WTC11 (cell line): ENCODE results near the gene SPI1. TPM values are rescaled to one million over a fixed set of nuclear protein-coding genes. Genes with fewer than 3 reads are reported as not detected.

Experiments used
- ATAC-seq: fragments of 200-7000 bp; cut with Tn5 transposase; 2 replicates; pipeline ENCODE4 v1.10.0; 2021; ENCODE audit warnings: mild to moderate bottlenecking, moderate library complexity
- CTCF ChIA-PET: fragments of 300-600 bp; sonication (Branson Sonifier 250); formaldehyde crosslinking; loops from one replicate; lab custom pipeline; 2021; ENCODE audit warnings: antibody characterized with exemption; lab: Charles Lee
- POLR2A ChIA-PET: fragments of 350-600 bp; sonication (Branson Sonifier 250); formaldehyde crosslinking; loops from one replicate; lab custom pipeline; 2021; ENCODE audit warnings: antibody characterized with exemption; lab: Charles Lee
- DNase-seq: peaks from one replicate; pipeline ENCODE4 v3.0.0; 2021; ENCODE audit warnings: low spot score
- H3K27ac Mint-ChIP-seq: 2 replicates; pipeline ENCODE4 v1.8.0; 2021; ENCODE audit warnings: mixed read lengths
- H3K27me3 Mint-ChIP-seq: 2 replicates; pipeline ENCODE4 v1.8.0; 2021; ENCODE audit warnings: low read depth, mild to moderate bottlenecking, moderate library complexity, mixed read lengths
- H3K36me3 Mint-ChIP-seq: 2 replicates; pipeline ENCODE4 v1.8.0; 2021; ENCODE audit warnings: mixed read lengths
- H3K4me1 Mint-ChIP-seq: 2 replicates; pipeline ENCODE4 v1.8.0; 2022; ENCODE audit warnings: mixed read lengths
- H3K4me3 Mint-ChIP-seq: 2 replicates; pipeline ENCODE4 v1.8.0; 2021; ENCODE audit warnings: mild to moderate bottlenecking, moderate library complexity, mixed read lengths
- H3K9me3 Mint-ChIP-seq: 2 replicates; pipeline ENCODE4 v1.8.0; 2021; ENCODE audit warnings: mixed read lengths
- ATF1 ChIP-seq: sonication (generic); formaldehyde crosslinking; IDR thresholded peaks from 2 replicates; pipeline ENCODE4 v1.8.1; 2023; ENCODE audit warnings: mild to moderate bottlenecking, moderate library complexity, missing genetic modification reagents
- ATF3 ChIP-seq: sonication (generic); formaldehyde crosslinking; conservative IDR thresholded peaks from 2 replicates; pipeline ENCODE4 v1.8.1; 2022; ENCODE audit warnings: mild to moderate bottlenecking, missing genetic modification reagents
- ATF6 ChIP-seq: sonication (generic); formaldehyde crosslinking; IDR thresholded peaks from 2 replicates; pipeline ENCODE4 v1.8.1; 2023; ENCODE audit warnings: mild to moderate bottlenecking, missing genetic modification reagents
- HMGA2 ChIP-seq: fragments of 250-450 bp; sonication (Bioruptor Pico); IDR thresholded peaks from 2 replicates; pipeline ENCODE4 v1.4.0; 2021; ENCODE audit warnings: mild to moderate bottlenecking, moderate library complexity
- IRF2 ChIP-seq: sonication (generic); formaldehyde crosslinking; IDR thresholded peaks from 2 replicates; pipeline ENCODE4 v1.8.0; 2022; ENCODE audit warnings: low read depth, missing genetic modification reagents, borderline replicate concordance
- JUN ChIP-seq: sonication (generic); formaldehyde crosslinking; IDR thresholded peaks from 2 replicates; pipeline ENCODE4 v1.8.0; 2023; ENCODE audit warnings: mild to moderate bottlenecking, missing genetic modification reagents
- PREB ChIP-seq: sonication (generic); formaldehyde crosslinking; IDR thresholded peaks from 2 replicates; pipeline ENCODE4 v1.8.1; 2022; ENCODE audit warnings: mild to moderate bottlenecking, missing genetic modification reagents, moderate library complexity, borderline replicate concordance
- SMAD3 ChIP-seq: sonication (generic); formaldehyde crosslinking; IDR thresholded peaks from 2 replicates; pipeline ENCODE4 v1.8.0; 2022; ENCODE audit warnings: missing genetic modification reagents, mild to moderate bottlenecking, borderline replicate concordance
- TCF7 ChIP-seq: sonication (generic); formaldehyde crosslinking; IDR thresholded peaks from 2 replicates; pipeline ENCODE4 v1.8.0; 2022; ENCODE audit warnings: mild to moderate bottlenecking, low read depth, missing genetic modification reagents, moderate library complexity
- TEAD1 ChIP-seq: sonication (generic); formaldehyde crosslinking; IDR thresholded peaks from 2 replicates; pipeline ENCODE4 v1.8.0; 2022; ENCODE audit warnings: mild to moderate bottlenecking, missing genetic modification reagents
- ZNF232 ChIP-seq: sonication (generic); formaldehyde crosslinking; IDR thresholded peaks from 2 replicates; pipeline ENCODE4 v1.8.0; 2022; ENCODE audit warnings: mild to moderate bottlenecking, missing genetic modification reagents
- ZNF281 ChIP-seq: sonication (generic); formaldehyde crosslinking; IDR thresholded peaks from 2 replicates; pipeline ENCODE4 v1.8.0; 2023; ENCODE audit warnings: mild to moderate bottlenecking, missing genetic modification reagents
- ZNF416 ChIP-seq: fragments of 250-450 bp; sonication (Bioruptor Pico); IDR thresholded peaks from 2 replicates; pipeline ENCODE4 v1.9.0; 2021; ENCODE audit warnings: mild to moderate bottlenecking, inconsistent platforms
- ZNF423 ChIP-seq: fragments of 250-450 bp; sonication (Bioruptor Pico); IDR thresholded peaks from 2 replicates; pipeline ENCODE4 v2.1.2; 2022; ENCODE audit warnings: mild to moderate bottlenecking, moderate library complexity
- ZNF425 ChIP-seq: fragments of 250-450 bp; sonication (Bioruptor Pico); conservative IDR thresholded peaks from 2 replicates; pipeline ENCODE4 v1.9.0; 2021; ENCODE audit warnings: mild to moderate bottlenecking
- total RNA-seq: library from RNA; stranded (reverse); gene quantifications from 3 replicates; pipeline ENCODE4 v1.2.3, GENCODE V29; 2021
- TF ChIP-seq, protein P1 (sequence below): fragments of 200-600 bp; IDR thresholded peaks from 2 replicates; pipeline ENCODE4 v1.8.0; 2022; ENCODE audit warnings: antibody characterized with exemption
- TF ChIP-seq, protein P2 (sequence below): sonication (generic); formaldehyde crosslinking; IDR thresholded peaks from 2 replicates; pipeline ENCODE4 v1.8.0; 2022; ENCODE audit warnings: mild to moderate bottlenecking, missing genetic modification reagents
- TF ChIP-seq, protein P3 (sequence below): sonication (generic); formaldehyde crosslinking; IDR thresholded peaks from 2 replicates; pipeline ENCODE4 v1.8.1; 2023; ENCODE audit warnings: mild to moderate bottlenecking, missing genetic modification reagents, moderate library complexity

SPI1 gene
- total RNA-seq, 1 experiment from 2014 or later, result 0.59 TPM

DNA sequence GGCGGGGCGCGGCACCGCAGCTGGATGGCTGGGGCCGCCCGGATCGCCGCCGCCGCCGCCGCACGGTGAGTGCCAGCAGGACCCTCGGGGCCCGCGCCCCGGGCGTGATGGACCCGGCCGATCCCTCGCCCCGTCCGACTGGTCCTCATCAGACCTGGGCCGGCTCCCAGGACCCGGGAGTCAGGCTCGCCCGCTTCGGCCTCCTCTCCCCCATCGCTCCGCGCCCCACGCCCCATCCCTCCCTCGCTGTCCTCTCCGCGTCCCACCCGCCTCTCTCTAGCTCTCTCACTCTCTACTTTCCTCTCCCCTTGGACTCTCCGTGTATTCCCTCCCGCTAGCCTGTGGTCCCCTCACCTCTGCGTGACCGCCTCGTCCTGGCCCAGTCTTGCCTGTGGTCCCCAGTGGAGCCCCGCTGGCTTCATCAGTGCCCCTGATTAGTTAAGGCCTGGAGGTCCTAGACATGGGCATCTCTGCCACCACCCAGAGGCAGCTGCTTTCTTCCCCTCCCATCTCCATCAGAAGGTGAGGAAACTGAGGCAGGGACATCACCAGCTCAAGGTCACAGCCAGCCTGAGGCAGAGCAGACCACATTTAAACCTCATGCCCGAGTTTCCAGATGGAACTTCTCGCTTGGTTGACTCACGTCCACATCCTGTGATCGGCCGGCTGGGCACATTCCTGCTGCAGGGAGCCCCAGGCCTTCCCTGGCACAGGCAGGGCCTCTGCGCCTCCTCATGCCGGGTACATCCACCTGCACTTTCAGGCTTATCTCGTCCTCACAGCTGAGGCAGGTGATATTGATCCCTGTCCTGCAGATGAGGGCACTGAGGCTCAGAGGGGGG, 30.5 kb upstream of the SPI1 start (continued):
- TF ChIP-seq ZNF425 (CRISPR knock-in tag) (no peak), ATF6 (no peak), ATF3 (CRISPR knock-in tag) (no peak), TEAD1 (CRISPR knock-in tag) (no peak), ZNF423 (CRISPR knock-in tag) (no peak)
- TF ChIP-seq, protein P1, sequence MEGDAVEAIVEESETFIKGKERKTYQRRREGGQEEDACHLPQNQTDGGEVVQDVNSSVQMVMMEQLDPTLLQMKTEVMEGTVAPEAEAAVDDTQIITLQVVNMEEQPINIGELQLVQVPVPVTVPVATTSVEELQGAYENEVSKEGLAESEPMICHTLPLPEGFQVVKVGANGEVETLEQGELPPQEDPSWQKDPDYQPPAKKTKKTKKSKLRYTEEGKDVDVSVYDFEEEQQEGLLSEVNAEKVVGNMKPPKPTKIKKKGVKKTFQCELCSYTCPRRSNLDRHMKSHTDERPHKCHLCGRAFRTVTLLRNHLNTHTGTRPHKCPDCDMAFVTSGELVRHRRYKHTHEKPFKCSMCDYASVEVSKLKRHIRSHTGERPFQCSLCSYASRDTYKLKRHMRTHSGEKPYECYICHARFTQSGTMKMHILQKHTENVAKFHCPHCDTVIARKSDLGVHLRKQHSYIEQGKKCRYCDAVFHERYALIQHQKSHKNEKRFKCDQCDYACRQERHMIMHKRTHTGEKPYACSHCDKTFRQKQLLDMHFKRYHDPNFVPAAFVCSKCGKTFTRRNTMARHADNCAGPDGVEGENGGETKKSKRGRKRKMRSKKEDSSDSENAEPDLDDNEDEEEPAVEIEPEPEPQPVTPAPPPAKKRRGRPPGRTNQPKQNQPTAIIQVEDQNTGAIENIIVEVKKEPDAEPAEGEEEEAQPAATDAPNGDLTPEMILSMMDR, result no peak
- TF ChIP-seq, protein P2, sequence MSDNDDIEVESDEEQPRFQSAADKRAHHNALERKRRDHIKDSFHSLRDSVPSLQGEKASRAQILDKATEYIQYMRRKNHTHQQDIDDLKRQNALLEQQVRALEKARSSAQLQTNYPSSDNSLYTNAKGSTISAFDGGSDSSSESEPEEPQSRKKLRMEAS (CRISPR knock-in tag), result no peak
- TF ChIP-seq, protein P3, sequence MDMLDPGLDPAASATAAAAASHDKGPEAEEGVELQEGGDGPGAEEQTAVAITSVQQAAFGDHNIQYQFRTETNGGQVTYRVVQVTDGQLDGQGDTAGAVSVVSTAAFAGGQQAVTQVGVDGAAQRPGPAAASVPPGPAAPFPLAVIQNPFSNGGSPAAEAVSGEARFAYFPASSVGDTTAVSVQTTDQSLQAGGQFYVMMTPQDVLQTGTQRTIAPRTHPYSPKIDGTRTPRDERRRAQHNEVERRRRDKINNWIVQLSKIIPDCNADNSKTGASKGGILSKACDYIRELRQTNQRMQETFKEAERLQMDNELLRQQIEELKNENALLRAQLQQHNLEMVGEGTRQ (CRISPR knock-in tag), result no peak

DNA sequence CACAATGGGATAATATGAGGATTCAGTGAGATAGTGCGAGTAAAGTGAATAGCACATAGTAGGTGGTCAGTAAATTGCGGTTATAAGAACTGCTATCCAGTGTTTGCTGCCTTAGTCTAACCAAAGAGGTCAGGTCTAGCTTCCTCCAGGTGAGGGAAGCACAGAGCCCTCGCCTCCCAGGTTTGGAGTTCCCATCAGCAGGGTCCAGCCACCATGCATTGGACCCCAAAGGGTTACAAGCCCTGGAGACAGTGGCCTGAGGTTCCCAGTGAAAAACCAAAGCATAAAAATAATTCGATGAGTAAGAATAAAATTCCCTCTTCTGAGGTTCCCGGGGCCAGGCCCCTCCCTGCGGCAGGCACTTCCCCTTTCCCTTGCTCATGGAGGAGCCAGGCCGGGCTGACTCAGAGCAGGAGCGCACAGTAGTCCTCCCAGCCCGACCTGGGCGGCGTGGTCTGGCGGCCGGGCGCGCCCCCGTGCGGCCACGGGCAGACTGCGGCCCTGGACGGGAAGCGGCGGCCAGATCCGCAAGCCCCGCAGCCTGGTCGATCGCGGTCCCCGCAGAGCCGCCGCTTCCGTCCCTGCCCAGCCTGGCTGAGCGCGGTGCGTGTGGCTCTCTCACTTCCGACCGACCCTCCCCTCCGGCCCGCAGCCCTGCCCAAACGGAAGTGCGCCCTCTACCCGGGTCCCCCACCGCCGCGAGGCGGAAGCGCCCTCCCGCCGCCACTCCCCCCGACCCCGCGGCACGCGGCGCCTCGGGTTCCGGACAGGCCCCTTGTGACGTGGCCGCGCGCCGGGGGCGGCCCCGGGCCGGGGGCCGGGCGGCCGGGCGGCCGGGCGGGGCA, 29.6 kb upstream of the SPI1 start, which contains the start of gene SLC39A13:
Gene SLC39A13 (plus strand): TSS at position 845 of the 845 bp plus-strand sequence. CDS start 1,505 bp downstream, outside the sequence.
- Mint-ChIP-seq H3K9me3 (no peaks in the 10 kb centered on the region), H3K27ac (peak within 1 kb of the TSS; percentile 99), H3K27me3 (no peaks in the 10 kb centered on the region), H3K4me1 (peaks cover 15% of the 10 kb centered on the region), H3K4me3 (peak within 1 kb of the TSS; percentile 95), H3K36me3 (no peaks in the 10 kb centered on the region)
- CTCF ChIA-PET, result interaction anchor here (0.6 to 3.0 kb wide), 19 partner anchors 8 to 230 kb away, joined by 3 to 33 read pairs (median 5); partner anchors contain the start of genes ACP2 and PSMC3
- peak; percentile 94 for DNase-seq
- ATAC-seq, result peak; percentile 88
- POLR2A ChIA-PET, result no interaction called here
- TF ChIP-seq ZNF281 (CRISPR knock-in tag) (no peak), SMAD3 (CRISPR knock-in tag) (no peak; the same call in 1 of the 2 replicates), ZNF232 (CRISPR knock-in tag) (peak; percentile 89), HMGA2 (CRISPR knock-in tag) (no peak), IRF2 (CRISPR knock-in tag) (no peak), TCF7 (CRISPR knock-in tag) (no peak), JUN (CRISPR knock-in tag) (no peak), ATF1 (no peak), PREB (CRISPR knock-in tag) (no peak), ZNF416 (CRISPR knock-in tag) (no peak; the same call in 1 of the 2 replicates)
